SU-DHL-6 (cell line): ENCODE results near the gene CHD2.

Experiments
- H2AFZ ChIP-seq: fragments of 200-600 bp; sonication (generic); 2 replicates; pipeline ENCODE4 v1.6.1; 2014; ENCODE audit warnings: low read depth, mild to moderate bottlenecking, moderate library complexity, mixed read lengths, antibody characterized with exemption, low read length; ENCODE audit not compliant: severe bottlenecking
- H3F3A ChIP-seq: fragments of 200-600 bp; shearing (Covaris generic); 2 replicates; pipeline ENCODE4 v1.6.0; 2016; ENCODE audit warnings: antibody characterized with exemption, mild to moderate bottlenecking; ENCODE audit not compliant: insufficient read depth
- H3K27ac ChIP-seq: fragments of 200-600 bp; sonication (generic); 2 replicates; pipeline ENCODE4 v1.5.1; 2016; ENCODE audit warnings: low read depth, mild to moderate bottlenecking, low read length, moderate library complexity, mixed read lengths
- H3K27me3 ChIP-seq: fragments of 200-600 bp; sonication (generic), shearing (Covaris generic); 2 replicates; pipeline ENCODE4 v1.6.0; 2014; ENCODE audit warnings: mild to moderate bottlenecking, low read length
- H3K36me3 ChIP-seq: fragments of 200-600 bp; sonication (generic); 2 replicates; pipeline ENCODE4 v1.6.1; 2014; ENCODE audit warnings: mild to moderate bottlenecking, low read length, mixed read lengths
- H3K4me2 ChIP-seq: fragments of 300-600, 200-600 bp; shearing (Covaris generic), sonication (generic); 2 replicates; pipeline ENCODE4 v1.6.0; 2014; ENCODE audit warnings: low read length, low read depth, mild to moderate bottlenecking; ENCODE audit not compliant: poor library complexity, severe bottlenecking
- H3K4me3 ChIP-seq: fragments of 200-600 bp; sonication (generic); 2 replicates; pipeline ENCODE4 v1.5.1; 2014; ENCODE audit warnings: antibody characterized with exemption, low read length, mild to moderate bottlenecking, mixed read lengths; ENCODE audit not compliant: insufficient read depth, poor library complexity, severe bottlenecking
- H3K79me2 ChIP-seq: fragments of 200-600 bp; sonication (generic); 2 replicates; pipeline ENCODE4 v1.6.1; 2014; ENCODE audit warnings: mild to moderate bottlenecking, low read length, moderate library complexity; ENCODE audit not compliant: insufficient read depth
- H3K9ac ChIP-seq: fragments of 200-600 bp; sonication (generic); 2 replicates; pipeline ENCODE4 v1.7.0; 2014; ENCODE audit warnings: mild to moderate bottlenecking, low read length
- H3K9me2 ChIP-seq: fragments of 200-600 bp; sonication (generic); replicated peaks from 2 replicates; pipeline ENCODE4 v1.6.1; 2014; ENCODE audit warnings: low read length; ENCODE audit not compliant: insufficient read depth
- H3K9me3 ChIP-seq: fragments of 200-600 bp; sonication (generic); 2 replicates; pipeline ENCODE4 v1.6.1; 2014; ENCODE audit warnings: low read length, mixed read lengths; ENCODE audit not compliant: insufficient read depth
- H4K20me1 ChIP-seq: fragments of 200-600 bp; sonication (generic); 2 replicates; pipeline ENCODE4 v1.6.1; 2014; ENCODE audit warnings: low read depth, mild to moderate bottlenecking, antibody characterized with exemption, low read length, moderate library complexity, mixed read lengths
- CTCF ChIP-seq: fragments of 200-600 bp; sonication (generic); IDR thresholded peaks from one replicate; pipeline ENCODE4 v1.5.1; 2017; ENCODE audit warnings: antibody characterized with exemption, mild to moderate bottlenecking, low read length, moderate library complexity; ENCODE audit not compliant: insufficient read depth, poor library complexity, severe bottlenecking
- EZH2phosphoT487 ChIP-seq: fragments of 200-600 bp; sonication (generic), shearing (Covaris generic); conservative IDR thresholded peaks from 2 replicates; pipeline ENCODE4 v1.6.1; 2018; ENCODE audit warnings: mild to moderate bottlenecking, antibody characterized with exemption, low read length, moderate library complexity, mixed read lengths

The CHD2 gene

GRCh38 chr15:92903966-92904721 is 4.0 kb downstream of the CHD2 start:
- no peak overlapping the region for H2AFZ ChIP-seq
- H3K9ac ChIP-seq = peak overlapping the region; percentile 86
- H3K9me3 ChIP-seq = no peaks in the 10 kb centered on the region
- H3K4me2 ChIP-seq = peak overlapping the region; percentile 96
- peak overlapping the region; percentile 93 for H3K27ac ChIP-seq
- TF ChIP-seq EZH2phosphoT487 = no peak
- no peak for TF ChIP-seq CTCF
- peak overlapping the region; percentile 98 for H3K4me3 ChIP-seq
- peaks cover 7% of the 10 kb centered on the region; the same call in 1 of the 2 replicates for H4K20me1 ChIP-seq
- H3F3A ChIP-seq = peaks cover 64% of the 10 kb centered on the region
- no peaks in the 10 kb centered on the region for H3K27me3 ChIP-seq
- H3K79me2 ChIP-seq = peaks cover 96% of the 10 kb centered on the region
- no peaks in the 10 kb centered on the region for H3K9me2 ChIP-seq
- H3K36me3 ChIP-seq = peaks cover 27% of the 10 kb centered on the region

GRCh38 chr15:92904722-92905571 is 4.8 kb downstream of the CHD2 start:
- TF ChIP-seq CTCF (no peak), EZH2phosphoT487 (no peak)
- Histone ChIP-seq H3K9me2 (no peaks in the 10 kb centered on the region), H4K20me1 (peaks cover 7% of the 10 kb centered on the region; the same call in 1 of the 2 replicates), H3K27me3 (no peaks in the 10 kb centered on the region), H3K36me3 (peaks cover 25% of the 10 kb centered on the region), H3K9me3 (no peaks in the 10 kb centered on the region), H3K4me3 (peak overlapping the region; percentile 70), H3K27ac (peak overlapping the region; percentile 80), H3K79me2 (peaks cover 97% of the 10 kb centered on the region), H2AFZ (no peak overlapping the region), H3K9ac (peak overlapping the region; percentile 86), H3F3A (peaks cover 55% of the 10 kb centered on the region), H3K4me2 (peak overlapping the region; percentile 87)

GRCh38 chr15:92906020-92906419 is 5.9 kb downstream of the CHD2 start:
- Histone ChIP-seq H3K9me2 (no peaks in the 10 kb centered on the region), H3K4me2 (peak overlapping the region; percentile 87), H3K27ac (peak overlapping the region; percentile 80), H2AFZ (no peak overlapping the region), H3K4me3 (peak overlapping the region; percentile 70), H3K79me2 (peaks cover 97% of the 10 kb centered on the region), H3K9me3 (no peaks in the 10 kb centered on the region), H3K36me3 (peaks cover 22% of the 10 kb centered on the region), H4K20me1 (peaks cover 7% of the 10 kb centered on the region; the same call in 1 of the 2 replicates), H3K27me3 (no peaks in the 10 kb centered on the region), H3K9ac (peak overlapping the region; percentile 86), H3F3A (peaks cover 49% of the 10 kb centered on the region)
- TF ChIP-seq EZH2phosphoT487 (no peak), CTCF (no peak)
